ENCODE measurements around the gene ABHD13.
"Not testable (repeated sequence)": the region's sequence is repeated elsewhere in the genome, so short reads cannot be mapped to it uniquely, and the experiment has no call there.

ABHD13 gene

DNA sequence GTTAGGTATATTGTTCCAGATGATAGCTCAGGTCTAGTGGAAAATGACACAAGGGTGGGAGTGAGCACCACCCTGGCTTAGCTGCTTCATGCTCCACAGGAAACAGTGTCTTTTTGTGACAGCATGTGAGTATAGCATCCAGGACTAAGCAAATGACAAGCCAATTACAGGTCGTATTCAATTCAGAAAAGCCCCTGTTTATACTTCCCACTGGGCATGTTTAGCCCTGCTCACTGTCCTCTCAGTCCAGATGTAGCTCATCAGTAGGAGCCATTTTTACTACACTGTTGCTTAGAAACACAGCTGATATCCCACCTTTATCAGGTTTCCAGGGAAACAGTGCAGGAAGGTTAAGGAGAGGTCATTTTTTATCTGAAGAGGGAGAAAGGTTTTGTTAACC is 8.0 kb downstream of the ABHD13 start:
- H3K9me3 ChIP-seq (ENCODE audit: control insufficient read depth, low read depth, low read length): no peaks in the 10 kb centered on the region
- no peak overlapping the region for H3K9ac ChIP-seq (ENCODE audit: low read length)
- H3K27me3 ChIP-seq (ENCODE audit: control insufficient read depth, insufficient read depth, low read length): no peaks in the 10 kb centered on the region
- no peak overlapping the region for H3K4me3 ChIP-seq (ENCODE audit: low read length)
- H3K27ac ChIP-seq (ENCODE audit: low read length): no peak overlapping the region
- H3K4me1 ChIP-seq (ENCODE audit: control insufficient read depth, low read depth, low read length): no peaks in the 10 kb centered on the region
- H3K36me3 ChIP-seq (ENCODE audit: control insufficient read depth, low read depth, low read length): no peaks in the 10 kb centered on the region

DNA sequence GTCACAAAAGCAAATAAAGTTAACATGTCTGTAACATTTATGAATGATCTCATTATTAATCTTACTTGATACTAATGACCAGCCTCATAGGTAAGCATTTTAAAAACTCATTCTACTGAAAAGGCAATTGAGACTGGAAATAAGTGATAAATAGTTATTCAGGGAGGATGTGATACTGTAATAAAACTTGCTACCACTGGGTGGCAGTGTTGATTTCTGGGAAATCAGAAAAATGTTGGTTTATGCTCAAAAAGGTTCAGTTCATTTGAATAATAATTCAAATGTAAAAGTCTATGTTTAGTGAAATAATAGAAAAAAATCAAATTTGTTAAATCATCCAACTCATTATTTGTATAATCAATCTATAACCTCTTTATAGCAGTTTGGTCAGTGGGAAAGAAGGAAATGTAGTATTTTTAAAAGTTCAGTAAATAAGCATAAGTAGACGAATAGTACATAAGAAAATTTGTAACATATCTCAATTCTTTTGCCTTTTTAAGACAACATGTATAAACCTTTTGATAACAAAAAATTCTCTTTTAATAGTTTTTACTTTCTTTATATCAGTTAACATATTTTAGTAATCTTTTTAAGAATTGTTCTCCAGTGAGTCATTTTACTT is 9.6 kb downstream of the ABHD13 start:
- Histone ChIP-seq H3K4me3 (ENCODE audit: low read length) (no peak overlapping the region), H3K9me3 (ENCODE audit: control insufficient read depth, low read depth, low read length) (no peaks in the 10 kb centered on the region), H3K27me3 (ENCODE audit: control insufficient read depth, insufficient read depth, low read length) (no peaks in the 10 kb centered on the region), H3K9ac (ENCODE audit: low read length) (no peak overlapping the region), H3K27ac (ENCODE audit: low read length) (no peak overlapping the region), H3K4me1 (ENCODE audit: control insufficient read depth, low read depth, low read length) (no peaks in the 10 kb centered on the region), H3K36me3 (ENCODE audit: control insufficient read depth, low read depth, low read length) (no peaks in the 10 kb centered on the region)

DNA sequence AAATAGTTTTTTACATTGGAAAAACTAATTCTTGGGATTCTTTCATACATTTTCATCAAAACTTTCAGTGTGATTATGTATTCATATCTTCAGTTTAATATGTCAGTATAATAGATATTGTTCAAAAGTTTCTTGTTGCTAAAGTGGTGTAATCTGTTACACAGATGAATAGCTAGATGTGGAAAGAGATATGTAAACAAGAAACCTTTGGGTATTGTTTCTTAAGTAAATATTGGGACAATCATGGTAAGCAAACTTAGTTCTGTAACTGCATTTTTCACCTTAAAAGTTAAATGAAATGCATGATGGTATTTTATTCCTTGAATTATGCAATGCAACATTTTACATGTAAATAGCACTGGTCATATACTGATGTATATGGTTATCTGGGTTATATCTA is 12.2 kb downstream of the ABHD13 start:
- no peak overlapping the region for H3K4me3 ChIP-seq (ENCODE audit: low read length)
- no peaks in the 10 kb centered on the region for H3K36me3 ChIP-seq (ENCODE audit: control insufficient read depth, low read depth, low read length)
- no peaks in the 10 kb centered on the region for H3K4me1 ChIP-seq (ENCODE audit: control insufficient read depth, low read depth, low read length)

DNA sequence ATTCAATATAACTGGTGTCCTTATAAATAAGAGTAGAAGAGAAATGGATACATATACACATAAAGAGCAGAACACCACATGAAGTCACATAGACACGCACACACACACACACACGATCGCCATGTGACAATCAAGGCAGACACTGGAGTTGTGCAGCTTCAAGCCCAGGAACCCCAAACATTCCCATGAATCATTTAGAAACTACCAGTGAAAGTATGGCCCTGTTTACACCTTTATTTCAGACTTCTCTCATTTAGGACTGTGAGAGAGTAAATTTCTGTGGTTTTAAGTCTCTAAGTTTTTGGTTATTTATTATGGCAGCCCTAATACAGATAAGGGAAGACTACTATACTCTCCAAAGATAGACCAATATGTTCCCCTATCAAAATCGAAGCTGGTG is 31.0 kb downstream of the ABHD13 start:
- no peaks in the 10 kb centered on the region for H3K27me3 ChIP-seq (ENCODE audit: control insufficient read depth, insufficient read depth, low read length)
- no peak overlapping the region for H3K4me3 ChIP-seq (ENCODE audit: low read length)
- no peak overlapping the region for H3K9ac ChIP-seq (ENCODE audit: low read length)

More for the DNA sequence above, 12.2 kb downstream of the ABHD13 start:
- no peaks in the 10 kb centered on the region for H3K9me3 ChIP-seq (ENCODE audit: control insufficient read depth, low read depth, low read length)
- no peak overlapping the region for H3K9ac ChIP-seq (ENCODE audit: low read length)
- no peak overlapping the region for H3K27ac ChIP-seq (ENCODE audit: low read length)
- H3K27me3 ChIP-seq (ENCODE audit: control insufficient read depth, insufficient read depth, low read length): no peaks in the 10 kb centered on the region

DNA sequence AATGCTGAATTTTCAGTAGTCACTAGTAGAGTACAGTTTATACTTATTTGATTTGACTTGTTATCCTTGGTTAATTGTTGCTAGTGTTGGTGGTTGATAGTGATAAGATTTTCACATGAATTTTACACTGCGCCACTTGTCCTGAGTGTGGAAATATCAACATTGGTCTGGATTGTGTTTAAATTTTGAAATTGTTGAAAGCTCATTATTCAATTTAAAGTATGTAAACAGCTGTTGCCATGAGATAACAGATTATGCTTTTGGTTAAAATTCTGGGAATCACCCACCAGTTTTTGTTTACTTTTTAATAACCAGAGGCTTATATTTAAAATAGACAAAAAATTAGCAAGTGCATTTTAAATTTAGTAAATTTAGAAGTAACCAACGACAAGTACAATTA is 39.1 kb downstream of the ABHD13 start:
- Histone ChIP-seq H3K27ac (ENCODE audit: low read length) (no peak overlapping the region), H3K4me1 (ENCODE audit: control insufficient read depth, low read depth, low read length) (no peaks in the 10 kb centered on the region), H3K27me3 (ENCODE audit: control insufficient read depth, insufficient read depth, low read length) (no peaks in the 10 kb centered on the region), H3K9me3 (ENCODE audit: control insufficient read depth, low read depth, low read length) (no peaks in the 10 kb centered on the region), H3K9ac (ENCODE audit: low read length) (no peak overlapping the region), H3K36me3 (ENCODE audit: control insufficient read depth, low read depth, low read length) (no peaks in the 10 kb centered on the region), H3K4me3 (ENCODE audit: low read length) (no peak overlapping the region)

More for the DNA sequence above, 31.0 kb downstream of the ABHD13 start:
- no peaks in the 10 kb centered on the region for H3K9me3 ChIP-seq (ENCODE audit: control insufficient read depth, low read depth, low read length)
- H3K27ac ChIP-seq (ENCODE audit: low read length): no peak overlapping the region
- H3K4me1 ChIP-seq (ENCODE audit: control insufficient read depth, low read depth, low read length): no peaks in the 10 kb centered on the region
- no peaks in the 10 kb centered on the region for H3K36me3 ChIP-seq (ENCODE audit: control insufficient read depth, low read depth, low read length)

DNA sequence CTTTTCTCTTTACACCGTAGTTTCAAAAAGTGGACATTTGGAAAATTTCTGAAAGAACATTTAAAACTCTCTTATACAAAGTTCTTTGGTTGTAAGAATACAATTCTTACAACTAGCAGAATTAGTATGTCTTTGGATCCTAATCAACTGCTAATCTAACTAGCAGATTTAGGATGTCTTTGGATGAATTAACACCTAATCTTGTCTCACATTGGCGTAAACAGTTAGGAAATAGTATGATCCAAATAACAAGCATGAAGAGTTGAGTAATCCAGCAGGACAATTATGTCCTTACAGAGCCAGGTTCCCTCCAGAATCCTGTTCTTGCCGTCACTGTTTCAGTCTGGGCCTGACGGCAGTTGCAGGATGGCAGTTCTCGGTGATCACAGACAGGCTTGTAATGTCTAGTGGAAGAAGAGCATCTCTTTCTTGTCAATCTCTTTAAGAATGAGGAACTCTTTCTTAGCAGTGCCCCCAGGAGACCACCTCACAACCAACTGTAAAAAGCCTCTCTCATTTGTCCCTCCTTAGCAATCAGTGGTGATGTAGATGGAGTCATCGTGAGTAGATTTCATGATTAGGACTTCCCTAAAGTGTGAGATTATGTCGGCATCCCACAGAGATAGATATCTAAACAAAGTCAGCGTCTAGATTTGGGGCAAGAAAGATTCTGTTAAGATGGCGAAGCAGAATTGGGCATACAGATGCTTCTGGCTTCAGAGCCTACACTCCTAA is 45.6 kb downstream of the ABHD13 start:
- H3K4me3 ChIP-seq (ENCODE audit: low read length): no peak overlapping the region
- H3K9ac ChIP-seq (ENCODE audit: low read length): no peak overlapping the region
- no peaks in the 10 kb centered on the region for H3K27me3 ChIP-seq (ENCODE audit: control insufficient read depth, insufficient read depth, low read length)
- no peaks in the 10 kb centered on the region for H3K9me3 ChIP-seq (ENCODE audit: control insufficient read depth, low read depth, low read length)
- H3K4me1 ChIP-seq (ENCODE audit: control insufficient read depth, low read depth, low read length): no peaks in the 10 kb centered on the region
- H3K27ac ChIP-seq (ENCODE audit: low read length): no peak overlapping the region
- no peaks in the 10 kb centered on the region for H3K36me3 ChIP-seq (ENCODE audit: control insufficient read depth, low read depth, low read length)

DNA sequence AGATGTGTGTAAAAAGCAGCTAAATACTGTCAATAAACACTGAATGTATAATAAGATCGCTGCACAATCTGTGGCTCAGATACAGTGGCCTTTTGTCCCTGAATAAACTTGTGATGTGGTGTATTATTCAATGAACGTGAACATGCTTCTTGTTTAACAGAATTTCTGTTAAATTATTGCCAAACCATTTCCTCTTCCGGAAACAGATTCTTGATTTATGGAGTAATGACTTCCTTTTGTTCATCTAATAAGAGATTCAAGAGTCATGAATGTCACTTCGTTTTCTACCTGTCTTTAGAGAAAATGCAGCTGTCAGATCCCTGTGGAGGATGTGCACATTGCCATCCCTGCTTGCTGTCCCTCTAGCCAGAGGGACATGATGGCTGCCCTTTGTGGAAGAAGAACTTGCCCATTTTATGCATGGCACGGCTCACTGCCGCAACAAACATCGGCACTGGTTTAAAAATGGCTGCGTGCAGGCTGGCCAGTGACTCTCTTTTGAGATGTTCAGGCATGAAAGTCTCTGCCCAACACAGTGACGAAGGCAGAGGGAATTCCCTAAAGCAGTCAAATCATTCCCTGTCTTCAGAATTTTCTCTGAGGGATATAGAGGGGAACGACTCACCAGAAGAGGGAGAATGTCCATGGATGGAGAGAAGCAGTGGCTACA is 48.3 kb downstream of the ABHD13 start:
- H3K4me3 ChIP-seq (ENCODE audit: low read length): no peak overlapping the region
- no peaks in the 10 kb centered on the region for H3K9me3 ChIP-seq (ENCODE audit: control insufficient read depth, low read depth, low read length)
- no peaks in the 10 kb centered on the region for H3K36me3 ChIP-seq (ENCODE audit: control insufficient read depth, low read depth, low read length)
- no peak overlapping the region for H3K27ac ChIP-seq (ENCODE audit: low read length)
- H3K4me1 ChIP-seq (ENCODE audit: control insufficient read depth, low read depth, low read length): no peaks in the 10 kb centered on the region
- no peak overlapping the region for H3K9ac ChIP-seq (ENCODE audit: low read length)
- no peaks in the 10 kb centered on the region for H3K27me3 ChIP-seq (ENCODE audit: control insufficient read depth, insufficient read depth, low read length)

DNA sequence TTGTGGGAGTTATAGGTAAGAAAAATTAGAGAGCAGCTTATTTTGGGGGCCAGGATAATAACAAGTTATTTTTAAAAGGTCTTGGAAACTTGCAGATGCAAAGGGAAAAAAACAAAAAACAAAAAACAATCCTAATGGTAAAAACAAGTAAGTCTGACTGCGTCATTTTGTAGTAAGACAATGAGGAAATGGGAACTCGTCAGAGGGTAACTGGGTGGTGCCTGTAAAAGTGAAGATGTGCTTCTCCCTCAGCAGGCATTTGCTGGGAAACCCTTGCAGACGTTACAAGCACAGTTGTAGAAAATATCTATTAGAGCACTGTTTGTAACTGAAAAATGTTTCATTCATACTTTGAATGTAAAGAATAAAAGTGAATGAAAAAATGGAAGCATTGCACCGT is 49.2 kb downstream of the ABHD13 start:
- H3K27ac ChIP-seq (ENCODE audit: low read length): no peak overlapping the region
- no peak overlapping the region for H3K4me3 ChIP-seq (ENCODE audit: low read length)
- no peaks in the 10 kb centered on the region for H3K4me1 ChIP-seq (ENCODE audit: control insufficient read depth, low read depth, low read length)
- H3K36me3 ChIP-seq (ENCODE audit: control insufficient read depth, low read depth, low read length): no peaks in the 10 kb centered on the region
- no peaks in the 10 kb centered on the region for H3K9me3 ChIP-seq (ENCODE audit: control insufficient read depth, low read depth, low read length)
- no peak overlapping the region for H3K9ac ChIP-seq (ENCODE audit: low read length)
- H3K27me3 ChIP-seq (ENCODE audit: control insufficient read depth, insufficient read depth, low read length): no peaks in the 10 kb centered on the region

DNA sequence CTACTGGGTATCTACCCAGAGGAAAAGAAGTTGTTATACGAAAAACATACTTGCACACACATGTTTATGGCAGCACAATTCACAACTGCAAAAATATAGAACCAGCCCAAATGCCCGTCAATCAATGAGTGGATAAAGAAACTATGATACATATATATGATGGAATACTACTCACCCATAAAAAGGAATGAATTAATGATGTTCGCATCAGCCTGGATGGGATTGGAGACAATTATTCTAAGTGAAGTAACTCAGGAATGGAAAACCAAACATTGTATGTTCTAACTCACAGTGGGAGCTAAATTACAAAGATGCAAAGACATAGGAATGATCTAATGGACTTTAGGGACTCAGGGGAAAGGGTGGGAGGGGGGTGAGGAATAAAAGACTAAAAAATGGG is 49.7 kb downstream of the ABHD13 start:
- not testable (repeated sequence) for H3K36me3 ChIP-seq (ENCODE audit: control insufficient read depth, low read depth, low read length); H3K4me1 ChIP-seq (ENCODE audit: control insufficient read depth, low read depth, low read length); H3K27ac ChIP-seq (ENCODE audit: low read length); H3K9ac ChIP-seq (ENCODE audit: low read length); H3K9me3 ChIP-seq (ENCODE audit: control insufficient read depth, low read depth, low read length); H3K27me3 ChIP-seq (ENCODE audit: control insufficient read depth, insufficient read depth, low read length); H3K4me3 ChIP-seq (ENCODE audit: low read length)

DNA sequence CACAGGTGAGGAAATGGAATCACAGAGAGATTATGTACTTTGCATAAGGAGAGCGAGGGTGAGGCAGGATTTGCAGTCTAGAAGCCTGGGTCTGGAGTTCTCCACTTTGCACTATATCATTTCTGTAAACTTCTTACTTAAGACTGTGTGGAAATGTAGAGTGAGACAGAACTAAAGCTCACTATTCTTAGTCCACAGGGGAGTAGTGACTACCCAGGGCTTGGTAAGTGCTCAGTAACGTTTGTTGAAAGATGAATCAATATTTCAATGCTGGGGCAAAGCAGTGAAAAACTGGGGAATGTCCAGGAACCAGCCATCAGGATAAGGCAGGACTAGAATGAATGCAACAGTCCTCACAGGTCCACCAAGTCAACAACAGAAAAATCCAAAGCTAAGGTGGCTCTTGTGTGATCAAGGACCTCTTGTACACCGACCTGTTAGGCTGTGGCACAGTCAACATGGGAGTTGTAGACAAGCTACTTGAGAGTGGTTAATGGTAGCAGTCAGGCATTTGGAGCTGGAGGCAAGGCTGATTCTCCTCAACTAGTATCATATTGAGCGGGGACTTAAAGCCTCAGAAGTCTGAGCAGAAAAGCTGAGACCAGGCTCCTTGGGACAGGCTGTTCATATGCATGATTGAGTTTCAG is 50.4 kb downstream of the ABHD13 start:
- Histone ChIP-seq H3K9me3 (ENCODE audit: control insufficient read depth, low read depth, low read length) (no peaks in the 10 kb centered on the region), H3K4me3 (ENCODE audit: low read length) (no peak overlapping the region), H3K4me1 (ENCODE audit: control insufficient read depth, low read depth, low read length) (no peaks in the 10 kb centered on the region), H3K36me3 (ENCODE audit: control insufficient read depth, low read depth, low read length) (no peaks in the 10 kb centered on the region), H3K27ac (ENCODE audit: low read length) (no peak overlapping the region), H3K27me3 (ENCODE audit: control insufficient read depth, insufficient read depth, low read length) (no peaks in the 10 kb centered on the region), H3K9ac (ENCODE audit: low read length) (no peak overlapping the region)

DNA sequence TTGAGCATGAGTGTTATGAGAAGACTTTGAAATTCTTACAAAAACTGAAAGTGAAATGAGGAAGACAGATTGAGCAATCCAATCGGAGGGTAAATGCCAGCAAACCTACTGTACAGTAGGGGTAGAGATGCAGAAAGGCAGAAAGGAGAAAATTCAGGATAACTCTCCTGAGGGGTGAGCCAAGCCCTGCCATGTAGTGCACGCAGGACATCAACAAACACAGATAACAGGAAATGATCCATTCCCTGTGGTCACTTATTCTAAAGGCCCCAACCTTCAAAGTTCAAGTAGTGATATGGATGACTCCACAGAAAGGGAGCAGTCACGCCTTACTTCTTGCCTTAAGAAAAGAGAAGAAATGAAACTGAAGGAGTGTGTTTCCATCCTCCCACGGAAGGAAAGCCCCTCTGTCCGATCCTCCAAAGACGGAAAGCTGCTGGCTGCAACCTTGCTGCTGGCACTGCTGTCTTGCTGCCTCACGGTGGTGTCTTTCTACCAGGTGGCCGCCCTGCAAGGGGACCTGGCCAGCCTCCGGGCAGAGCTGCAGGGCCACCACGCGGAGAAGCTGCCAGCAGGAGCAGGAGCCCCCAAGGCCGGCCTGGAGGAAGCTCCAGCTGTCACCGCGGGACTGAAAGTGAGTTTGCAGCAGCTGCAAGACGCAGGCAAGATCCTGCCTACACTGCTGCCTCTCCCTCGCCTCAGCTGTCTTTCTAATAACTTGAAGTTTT is 51.6 kb downstream of the ABHD13 start, which contains the start of gene TNFSF13B:
Gene TNFSF13B, plus strand, starts transcription at position 118 of the 728 bp plus-strand sequence. Its CDS starts 178 bp downstream, at position 296.
- no peaks in the 10 kb centered on the region for H3K9me3 ChIP-seq (ENCODE audit: control insufficient read depth, low read depth, low read length)
- no peaks in the 10 kb centered on the region for H3K36me3 ChIP-seq (ENCODE audit: control insufficient read depth, low read depth, low read length)
- H3K4me3 ChIP-seq (ENCODE audit: low read length): no peak within 1 kb of the TSS
- no peak within 1 kb of the TSS for H3K9ac ChIP-seq (ENCODE audit: low read length)
- H3K27me3 ChIP-seq (ENCODE audit: control insufficient read depth, insufficient read depth, low read length): no peaks in the 10 kb centered on the region
- no peak within 1 kb of the TSS for H3K27ac ChIP-seq (ENCODE audit: low read length)
- H3K4me1 ChIP-seq (ENCODE audit: control insufficient read depth, low read depth, low read length): no peaks in the 10 kb centered on the region

Measured in iPS-18a (cell line).